Upper lobe of left lung (tissue), 6 donors: Measurements from ENCODE around the gene SRC. TPM values are rescaled to one million over a fixed set of nuclear protein-coding genes. Genes with fewer than 3 reads are reported as not detected.
A peak's percentile ranks its signal among the peaks of the same experiment; 100 is the strongest.

Experiments
- ATAC-seq, 2 donors: fragments of 200-7000 bp; cut with Tn5 transposase; one replicate each; pipeline ENCODE4 v1.9.1; 2022; ENCODE audit warnings: mild to moderate bottlenecking in 2 of 2, moderate library complexity in 2 of 2; ENCODE audit not compliant: low FRiP score in 2 of 2
- DNase-seq, 2 donors: peaks; one replicate each; pipeline ENCODE4 v3.0.0-alpha.2; 2019 to 2020
- H3K27ac ChIP-seq, 4 donors: fragments of 200-600 bp; sonication (generic); one replicate each; pipeline ENCODE4 v1.5.1; 2016 to 2019
- H3K27me3 ChIP-seq, 4 donors: fragments of 200-600 bp; sonication (generic); one replicate each; pipeline ENCODE4 v1.5.1; 2017 to 2019
- H3K36me3 ChIP-seq, 4 donors: fragments of 200-600 bp; sonication (generic); one replicate each; pipeline ENCODE4 v1.5.1; 2016 to 2019
- H3K4me1 ChIP-seq, 4 donors: fragments of 200-600 bp; sonication (generic); one replicate each; pipeline ENCODE4 v1.5.1; 2018 to 2019
- H3K4me3 ChIP-seq, 4 donors: fragments of 200-600 bp; sonication (generic); one replicate each; pipeline ENCODE4 v1.5.1; 2017 to 2019; ENCODE audit warnings: mild to moderate bottlenecking in 2 of 4, moderate library complexity in 1 of 4
- H3K9me3 ChIP-seq, 4 donors: fragments of 200-600 bp; sonication (generic); one replicate each; pipeline ENCODE4 v1.5.1; 2018 to 2019
- EP300 ChIP-seq, 4 donors: sonication (generic); formaldehyde crosslinking; IDR thresholded peaks; one replicate each; pipeline ENCODE4 v1.5.1; 2017; ENCODE audit warnings: antibody characterized with exemption in 4 of 4, control low read depth in 2 of 4
- POLR2A ChIP-seq, 4 donors: fragments of 450-650 bp; IDR thresholded peaks; one replicate each; pipeline ENCODE4 v1.5.1; 2016 to 2017; ENCODE audit warnings: antibody characterized with exemption in 4 of 4, mild to moderate bottlenecking in 2 of 4
- POLR2AphosphoS5 ChIP-seq, 2 donors: sonication (generic); formaldehyde crosslinking; IDR thresholded peaks; one replicate each; pipeline ENCODE4 v1.5.1; 2017; ENCODE audit warnings: antibody characterized with exemption in 2 of 2
- WGBS, 2 donors: methylation state at CpG; one replicate each; pipeline ENCODE4 v1.1.5; 2017 to 2018; 5-methylcytosine and 5-hydroxymethylcytosine counted together
- total RNA-seq, 6 donors: library from RNA; depleted of rRNA in 4 of 6; stranded (reverse); fragments of >200 nt in 4 of 6; gene quantifications; one replicate each; pipeline versions ENCODE4 v1.1.0 to v1.2.1, GENCODE V29; 2016 to 2021
- TF ChIP-seq, protein P1 (sequence below), 6 experiments: fragments of 450-650 bp in 4 of 6; fragments of 200-600 bp in 2 of 6; sonication (generic) in 2 of 6; IDR thresholded peaks; one replicate each; pipeline ENCODE4 v1.5.1; 2016 to 2019; ENCODE audit warnings: antibody characterized with exemption in 6 of 6
- donor health status: DM: no; HTN: no; CAD: no; lungs with moderate emphysema.
- donor health status: DM: no; HTN: yes; CAD: no; lungs with severe emphysema.

The SRC gene
- total RNA-seq, 6 donors from 2014 or later = 31.1 to 115 (median 66.8) TPM

GRCh38 chr20:37407019-37407566 is 61.2 kb downstream of the SRC start:
- TF ChIP-seq, protein P1, sequence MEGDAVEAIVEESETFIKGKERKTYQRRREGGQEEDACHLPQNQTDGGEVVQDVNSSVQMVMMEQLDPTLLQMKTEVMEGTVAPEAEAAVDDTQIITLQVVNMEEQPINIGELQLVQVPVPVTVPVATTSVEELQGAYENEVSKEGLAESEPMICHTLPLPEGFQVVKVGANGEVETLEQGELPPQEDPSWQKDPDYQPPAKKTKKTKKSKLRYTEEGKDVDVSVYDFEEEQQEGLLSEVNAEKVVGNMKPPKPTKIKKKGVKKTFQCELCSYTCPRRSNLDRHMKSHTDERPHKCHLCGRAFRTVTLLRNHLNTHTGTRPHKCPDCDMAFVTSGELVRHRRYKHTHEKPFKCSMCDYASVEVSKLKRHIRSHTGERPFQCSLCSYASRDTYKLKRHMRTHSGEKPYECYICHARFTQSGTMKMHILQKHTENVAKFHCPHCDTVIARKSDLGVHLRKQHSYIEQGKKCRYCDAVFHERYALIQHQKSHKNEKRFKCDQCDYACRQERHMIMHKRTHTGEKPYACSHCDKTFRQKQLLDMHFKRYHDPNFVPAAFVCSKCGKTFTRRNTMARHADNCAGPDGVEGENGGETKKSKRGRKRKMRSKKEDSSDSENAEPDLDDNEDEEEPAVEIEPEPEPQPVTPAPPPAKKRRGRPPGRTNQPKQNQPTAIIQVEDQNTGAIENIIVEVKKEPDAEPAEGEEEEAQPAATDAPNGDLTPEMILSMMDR (IDR thresholded peaks at IDR 0.05) = no peak
- TF ChIP-seq EP300 (IDR thresholded peaks at IDR 0.05) (no peak), POLR2AphosphoS5 (IDR thresholded peaks at IDR 0.05) (no peak), POLR2A (IDR thresholded peaks at IDR 0.05) (no peak)
- no peak overlapping the region for H3K27ac ChIP-seq
- DNase-seq = no peak
- H3K9me3 ChIP-seq = no peaks in the 10 kb centered on the region
- peak overlapping the region in 2 of 4 donors; percentile 29 to 42 for H3K4me3 ChIP-seq
- ATAC-seq = peak in 1 of 2 donors; percentile 63
- peaks cover 9 to 16% (median 12%) of the 10 kb centered on the region in 4 donors for H3K4me1 ChIP-seq
- peaks cover 0 to 21% (median 9%) of the 10 kb centered on the region in 4 donors for H3K36me3 ChIP-seq
- peaks cover 0 to 4% (median 0%) of the 10 kb centered on the region in 4 donors for H3K27me3 ChIP-seq
- 40 to 46% methylated on average over 7 of the region's 7 CpGs for WGBS, 2 donors

DNA sequence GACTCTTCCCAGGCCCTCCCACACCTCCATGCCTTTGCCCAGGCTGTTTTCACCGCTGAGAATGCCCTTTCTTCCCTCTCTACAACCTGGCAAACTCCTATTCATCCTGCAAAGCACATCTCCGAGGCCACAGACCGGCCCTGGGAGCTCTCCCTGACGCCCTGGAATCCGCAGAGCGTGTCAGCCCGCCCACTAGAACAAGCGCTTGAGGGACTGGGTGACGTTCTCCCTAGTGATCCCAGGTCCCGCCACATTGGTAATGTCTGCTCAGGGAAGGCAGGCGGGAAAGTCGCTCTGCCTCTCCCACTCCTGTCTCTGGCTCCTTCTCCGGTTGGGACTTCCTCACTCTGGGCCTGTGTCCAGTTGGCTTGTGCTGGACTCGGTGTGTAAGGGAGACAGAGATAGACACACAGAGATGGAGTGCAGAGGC is 61.6 kb downstream of the SRC start:
- DNase-seq = no peak
- 65 to 72% methylated on average over 14 of the region's 14 CpGs for WGBS, 2 donors
- no peak for TF ChIP-seq POLR2A (IDR thresholded peaks at IDR 0.05)
- TF ChIP-seq, protein P1 (IDR thresholded peaks at IDR 0.05) = no peak
- TF ChIP-seq EP300 (IDR thresholded peaks at IDR 0.05) = no peak
- TF ChIP-seq POLR2AphosphoS5 (IDR thresholded peaks at IDR 0.05) = no peak
- Histone ChIP-seq H3K27me3 (peaks cover 0 to 8% (median 0%) of the 10 kb centered on the region in 4 donors), H3K4me1 (peaks cover 10 to 21% (median 16%) of the 10 kb centered on the region in 4 donors), H3K9me3 (no peaks in the 10 kb centered on the region), H3K4me3 (no peak overlapping the region), H3K36me3 (peaks cover 0 to 16% (median 6%) of the 10 kb centered on the region in 4 donors), H3K27ac (no peak overlapping the region)
- peak in 1 of 2 donors; percentile 47 for ATAC-seq

GRCh38 chr20:37408302-37409193 is 62.6 kb downstream of the SRC start:
- DNase-seq = no peak
- TF ChIP-seq POLR2A (IDR thresholded peaks at IDR 0.05) (no peak), EP300 (IDR thresholded peaks at IDR 0.05) (no peak), POLR2AphosphoS5 (IDR thresholded peaks at IDR 0.05) (no peak)
- TF ChIP-seq, protein P1 (IDR thresholded peaks at IDR 0.05) = no peak

GRCh38 chr20:37411408-37412219 is 65.7 kb downstream of the SRC start:
- no peak for ATAC-seq
- H3K4me1 ChIP-seq = peaks cover 8 to 15% (median 11%) of the 10 kb centered on the region in 4 donors
- 34 to 42% methylated on average over 16 to 17 of the region's 17 CpGs for WGBS, 2 donors

More at GRCh38 chr20:37408302-37409193, 62.6 kb downstream of the SRC start:
- no peak for ATAC-seq
- Histone ChIP-seq H3K27ac (no peak overlapping the region), H3K4me1 (peaks cover 12 to 24% (median 17%) of the 10 kb centered on the region in 4 donors), H3K27me3 (peaks cover 0 to 8% (median 0%) of the 10 kb centered on the region in 4 donors), H3K4me3 (no peak overlapping the region), H3K9me3 (no peaks in the 10 kb centered on the region), H3K36me3 (peaks cover 0 to 7% (median 1%) of the 10 kb centered on the region in 4 donors)
- WGBS, 2 donors = 43 to 52% methylated on average over 23 of the region's 23 CpGs

More at GRCh38 chr20:37411408-37412219, 65.7 kb downstream of the SRC start:
- H3K36me3 ChIP-seq = no peaks in the 10 kb centered on the region
- peak overlapping the region in 2 of 4 donors; percentile 29 to 35 for H3K4me3 ChIP-seq
- H3K9me3 ChIP-seq = no peaks in the 10 kb centered on the region
- no peak overlapping the region for H3K27ac ChIP-seq
- no peak for TF ChIP-seq POLR2A (IDR thresholded peaks at IDR 0.05)
- TF ChIP-seq POLR2AphosphoS5 (IDR thresholded peaks at IDR 0.05) = no peak
- TF ChIP-seq EP300 (IDR thresholded peaks at IDR 0.05) = no peak
- TF ChIP-seq, protein P1 (IDR thresholded peaks at IDR 0.05) = no peak
- peaks cover 0 to 8% (median 0%) of the 10 kb centered on the region in 4 donors for H3K27me3 ChIP-seq
- peak in 1 of 2 donors; percentile 59 for DNase-seq
